ENCODE measurements around the gene ZNF827.

Gene ZNF827

GRCh38 chr4:145845118-145845517 lies 93.5 kb downstream of the ZNF827 start:
- no peak for DNase-seq
- Histone ChIP-seq H3K9me3 (ENCODE audit: severe bottlenecking) (no peaks in the 10 kb centered on the region), H3K27me3 (ENCODE audit: insufficient read depth, low read depth, severe bottlenecking) (no peaks in the 10 kb centered on the region), H3K4me3 (ENCODE audit: low read depth, low read length) (no peak overlapping the region), H3K27ac (no peak overlapping the region), H3K36me3 (peaks cover 48% of the 10 kb centered on the region)
- TF ChIP-seq, protein P1, sequence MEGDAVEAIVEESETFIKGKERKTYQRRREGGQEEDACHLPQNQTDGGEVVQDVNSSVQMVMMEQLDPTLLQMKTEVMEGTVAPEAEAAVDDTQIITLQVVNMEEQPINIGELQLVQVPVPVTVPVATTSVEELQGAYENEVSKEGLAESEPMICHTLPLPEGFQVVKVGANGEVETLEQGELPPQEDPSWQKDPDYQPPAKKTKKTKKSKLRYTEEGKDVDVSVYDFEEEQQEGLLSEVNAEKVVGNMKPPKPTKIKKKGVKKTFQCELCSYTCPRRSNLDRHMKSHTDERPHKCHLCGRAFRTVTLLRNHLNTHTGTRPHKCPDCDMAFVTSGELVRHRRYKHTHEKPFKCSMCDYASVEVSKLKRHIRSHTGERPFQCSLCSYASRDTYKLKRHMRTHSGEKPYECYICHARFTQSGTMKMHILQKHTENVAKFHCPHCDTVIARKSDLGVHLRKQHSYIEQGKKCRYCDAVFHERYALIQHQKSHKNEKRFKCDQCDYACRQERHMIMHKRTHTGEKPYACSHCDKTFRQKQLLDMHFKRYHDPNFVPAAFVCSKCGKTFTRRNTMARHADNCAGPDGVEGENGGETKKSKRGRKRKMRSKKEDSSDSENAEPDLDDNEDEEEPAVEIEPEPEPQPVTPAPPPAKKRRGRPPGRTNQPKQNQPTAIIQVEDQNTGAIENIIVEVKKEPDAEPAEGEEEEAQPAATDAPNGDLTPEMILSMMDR (IDR thresholded peaks at IDR 0.05; ENCODE audit: low read depth, low read length): no peak

GRCh38 chr4:145843639-145844038 lies 95.0 kb downstream of the ZNF827 start:
- Histone ChIP-seq H3K27ac (no peak overlapping the region), H3K9me3 (ENCODE audit: severe bottlenecking) (no peaks in the 10 kb centered on the region), H3K27me3 (ENCODE audit: insufficient read depth, low read depth, severe bottlenecking) (no peaks in the 10 kb centered on the region), H3K36me3 (peaks cover 44% of the 10 kb centered on the region), H3K4me3 (ENCODE audit: low read depth, low read length) (no peak overlapping the region)
- no peak for DNase-seq
- TF ChIP-seq, protein P1 (IDR thresholded peaks at IDR 0.05; ENCODE audit: low read depth, low read length): no peak

DNA sequence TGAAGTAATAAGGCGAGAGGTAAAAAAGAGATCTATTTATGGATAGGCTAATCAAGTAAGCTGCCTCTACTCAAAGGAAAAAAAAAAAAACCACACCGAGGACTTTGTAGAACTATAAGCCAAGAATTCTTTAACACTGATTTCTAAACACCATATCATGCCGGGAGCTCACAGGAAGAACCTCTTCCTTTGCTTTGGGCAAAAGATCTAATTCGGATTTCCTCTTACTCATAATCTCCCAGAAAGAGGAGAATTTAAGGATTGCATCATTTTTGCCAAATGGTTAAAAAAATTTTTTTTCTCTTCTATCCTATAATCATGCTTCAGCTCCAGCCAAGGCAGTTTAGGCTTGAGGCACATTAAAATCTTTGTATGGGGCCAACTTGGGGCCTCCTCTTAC lies 95.5 kb downstream of the ZNF827 start:
- Histone ChIP-seq H3K4me3 (ENCODE audit: low read depth, low read length) (no peak overlapping the region), H3K36me3 (peaks cover 42% of the 10 kb centered on the region), H3K27ac (no peak overlapping the region), H3K9me3 (ENCODE audit: severe bottlenecking) (no peaks in the 10 kb centered on the region), H3K27me3 (ENCODE audit: insufficient read depth, low read depth, severe bottlenecking) (no peaks in the 10 kb centered on the region)
- no peak for DNase-seq
- TF ChIP-seq, protein P1 (IDR thresholded peaks at IDR 0.05; ENCODE audit: low read depth, low read length): no peak

DNA sequence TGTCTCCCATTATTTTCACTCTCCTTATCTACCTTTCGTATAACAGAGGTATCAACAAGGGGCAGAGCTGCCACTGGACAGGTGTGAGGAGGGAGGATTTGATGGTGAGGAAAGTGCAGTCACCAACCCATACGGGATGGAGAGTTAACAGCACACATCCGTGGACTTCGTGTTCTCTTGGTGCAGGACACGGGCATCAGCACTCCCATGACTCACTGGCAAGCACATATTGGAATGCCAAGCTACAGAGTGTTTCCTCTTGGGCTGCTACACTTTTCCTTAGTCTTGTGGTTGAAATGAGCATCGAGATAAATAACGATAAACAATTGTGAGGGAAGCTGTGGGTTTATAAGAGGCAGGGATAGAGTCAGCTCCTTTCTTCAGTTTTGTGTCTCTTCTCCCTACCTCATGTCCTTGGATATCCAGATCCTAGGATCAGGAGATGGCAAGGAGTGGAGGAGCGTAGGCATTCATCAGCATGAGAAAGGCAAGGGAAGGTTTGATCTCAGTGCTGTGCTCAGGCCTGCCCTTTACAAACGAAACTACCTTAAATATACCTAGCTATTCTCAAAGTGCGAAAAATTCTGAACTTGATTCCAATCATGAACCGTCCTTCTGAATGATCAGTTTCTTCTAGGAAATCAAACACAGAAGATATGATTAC lies 96.3 kb downstream of the ZNF827 start:
- no peak for DNase-seq
- H3K27ac ChIP-seq: no peak overlapping the region
- H3K9me3 ChIP-seq (ENCODE audit: severe bottlenecking): no peaks in the 10 kb centered on the region
- no peaks in the 10 kb centered on the region for H3K27me3 ChIP-seq (ENCODE audit: insufficient read depth, low read depth, severe bottlenecking)
- no peak overlapping the region for H3K4me3 ChIP-seq (ENCODE audit: low read depth, low read length)
- H3K36me3 ChIP-seq: peaks cover 38% of the 10 kb centered on the region
- TF ChIP-seq, protein P1 (IDR thresholded peaks at IDR 0.05; ENCODE audit: low read depth, low read length): no peak

- Histone ChIP-seq H3K27ac (no peak overlapping the region), H3K9me3 (ENCODE audit: severe bottlenecking) (no peaks in the 10 kb centered on the region), H3K27me3 (ENCODE audit: insufficient read depth, low read depth, severe bottlenecking) (no peaks in the 10 kb centered on the region), H3K36me3 (peaks cover 35% of the 10 kb centered on the region), H3K4me3 (ENCODE audit: low read depth, low read length) (no peak overlapping the region)
- no peak for DNase-seq
- TF ChIP-seq, protein P1 (IDR thresholded peaks at IDR 0.05; ENCODE audit: low read depth, low read length): no peak
Measured at GRCh38 chr4:145840801-145841200, 97.8 kb downstream of the ZNF827 start.

Data from WERI-Rb-1 (cell line).